Measurements from ENCODE around the gene OR1E2. TPM values are rescaled to one million over a fixed set of nuclear protein-coding genes. Genes with fewer than 3 reads are reported as not detected.
A peak's percentile ranks its signal among the peaks of the same experiment; 100 is the strongest.
"Not testable (repeated sequence)": the region's sequence is repeated elsewhere in the genome, so short reads cannot be mapped to it uniquely, and the experiment has no call there.

The OR1E2 gene
- total RNA-seq, 1 donor from 2014 or later: not detected

DNA sequence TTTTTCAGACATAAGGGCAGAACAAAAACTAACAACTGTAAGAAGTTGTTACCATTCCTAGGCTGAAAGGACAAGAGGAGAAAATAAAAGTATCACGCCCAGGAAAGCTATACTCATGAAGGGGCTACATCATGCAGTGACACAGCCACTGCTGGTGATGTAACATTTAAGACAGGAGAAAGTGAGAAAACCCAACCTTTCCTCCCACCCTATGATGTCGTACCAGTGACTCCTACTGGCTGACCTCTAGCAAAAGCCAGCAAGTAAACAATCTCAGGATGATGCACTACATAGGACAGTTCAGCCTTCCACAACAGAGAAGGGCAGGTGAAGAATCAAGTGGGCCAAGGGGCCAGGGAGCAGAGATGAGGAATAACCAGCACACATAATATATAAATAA lies 14.0 kb upstream of the OR1E2 start:
- Mint-ChIP-seq H3K9me3 (peaks cover 3% of the 10 kb centered on the region), H3K36me3 (ENCODE audit: low read depth) (no peaks in the 10 kb centered on the region), H3K4me3 (no peak overlapping the region), H3K4me1 (no peaks in the 10 kb centered on the region), H3K27ac (ENCODE audit: unreplicated experiment) (no peak overlapping the region), H3K27me3 (ENCODE audit: low read depth) (peaks cover 22% of the 10 kb centered on the region)
- no peak for DNase-seq (ENCODE audit: low read depth, low spot score)
- TF ChIP-seq, protein P1, sequence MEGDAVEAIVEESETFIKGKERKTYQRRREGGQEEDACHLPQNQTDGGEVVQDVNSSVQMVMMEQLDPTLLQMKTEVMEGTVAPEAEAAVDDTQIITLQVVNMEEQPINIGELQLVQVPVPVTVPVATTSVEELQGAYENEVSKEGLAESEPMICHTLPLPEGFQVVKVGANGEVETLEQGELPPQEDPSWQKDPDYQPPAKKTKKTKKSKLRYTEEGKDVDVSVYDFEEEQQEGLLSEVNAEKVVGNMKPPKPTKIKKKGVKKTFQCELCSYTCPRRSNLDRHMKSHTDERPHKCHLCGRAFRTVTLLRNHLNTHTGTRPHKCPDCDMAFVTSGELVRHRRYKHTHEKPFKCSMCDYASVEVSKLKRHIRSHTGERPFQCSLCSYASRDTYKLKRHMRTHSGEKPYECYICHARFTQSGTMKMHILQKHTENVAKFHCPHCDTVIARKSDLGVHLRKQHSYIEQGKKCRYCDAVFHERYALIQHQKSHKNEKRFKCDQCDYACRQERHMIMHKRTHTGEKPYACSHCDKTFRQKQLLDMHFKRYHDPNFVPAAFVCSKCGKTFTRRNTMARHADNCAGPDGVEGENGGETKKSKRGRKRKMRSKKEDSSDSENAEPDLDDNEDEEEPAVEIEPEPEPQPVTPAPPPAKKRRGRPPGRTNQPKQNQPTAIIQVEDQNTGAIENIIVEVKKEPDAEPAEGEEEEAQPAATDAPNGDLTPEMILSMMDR (conservative IDR thresholded peaks at IDR 0.05): no peak

DNA sequence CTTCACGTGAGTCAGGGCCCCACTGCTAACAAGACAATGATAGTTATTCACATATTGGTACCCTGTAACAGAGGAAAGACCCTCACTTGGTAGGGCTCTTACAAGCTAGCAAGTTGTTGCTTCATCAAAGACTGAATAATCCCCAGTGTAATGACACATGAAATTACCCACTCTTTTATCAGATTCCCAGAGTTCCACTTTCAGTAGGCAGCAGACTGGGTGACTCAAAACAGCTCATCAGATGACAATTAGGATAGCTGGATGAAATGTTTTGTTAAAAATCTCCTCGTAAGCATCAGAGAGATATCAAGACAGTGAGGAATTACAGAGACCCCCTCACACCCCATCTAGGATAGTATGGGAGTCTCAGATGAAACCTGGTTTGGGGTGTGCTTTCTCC lies 6.8 kb upstream of the OR1E2 start:
- no peak overlapping the region for H3K27ac Mint-ChIP-seq (ENCODE audit: unreplicated experiment)
- H3K4me3 Mint-ChIP-seq: no peak overlapping the region
- no peaks in the 10 kb centered on the region for H3K36me3 Mint-ChIP-seq (ENCODE audit: low read depth)
- TF ChIP-seq, protein P1 (conservative IDR thresholded peaks at IDR 0.05): no peak
- H3K27me3 Mint-ChIP-seq (ENCODE audit: low read depth): peaks cover 57% of the 10 kb centered on the region
- no peaks in the 10 kb centered on the region for H3K4me1 Mint-ChIP-seq
- H3K9me3 Mint-ChIP-seq: no peaks in the 10 kb centered on the region
- no peak for DNase-seq (ENCODE audit: low read depth, low spot score)

DNA sequence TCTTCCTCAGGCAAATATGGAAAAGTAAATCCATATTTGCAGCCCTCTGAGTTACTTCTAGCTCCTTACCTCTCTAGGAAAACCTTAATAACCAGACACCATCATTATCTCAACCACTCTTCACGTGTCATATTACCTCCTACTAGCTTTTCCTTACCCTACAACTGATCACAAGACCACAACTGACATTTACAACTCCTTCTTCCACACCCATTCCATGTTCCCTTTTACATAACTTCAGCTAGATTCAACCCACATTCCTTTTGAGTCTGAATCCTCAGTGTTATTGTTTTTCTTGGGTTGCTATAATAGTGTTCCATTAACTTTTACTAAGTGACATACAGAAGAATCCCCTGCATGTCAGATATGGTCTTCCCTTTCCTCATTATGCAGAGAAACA lies 4.7 kb upstream of the OR1E2 start:
- no peak overlapping the region for H3K4me3 Mint-ChIP-seq
- TF ChIP-seq, protein P1 (conservative IDR thresholded peaks at IDR 0.05): no peak
- no peaks in the 10 kb centered on the region for H3K4me1 Mint-ChIP-seq
- H3K27ac Mint-ChIP-seq (ENCODE audit: unreplicated experiment): no peak overlapping the region
- H3K9me3 Mint-ChIP-seq: no peaks in the 10 kb centered on the region
- H3K27me3 Mint-ChIP-seq (ENCODE audit: low read depth): peaks cover 55% of the 10 kb centered on the region
- H3K36me3 Mint-ChIP-seq (ENCODE audit: low read depth): no peaks in the 10 kb centered on the region
- no peak for DNase-seq (ENCODE audit: low read depth, low spot score)

DNA sequence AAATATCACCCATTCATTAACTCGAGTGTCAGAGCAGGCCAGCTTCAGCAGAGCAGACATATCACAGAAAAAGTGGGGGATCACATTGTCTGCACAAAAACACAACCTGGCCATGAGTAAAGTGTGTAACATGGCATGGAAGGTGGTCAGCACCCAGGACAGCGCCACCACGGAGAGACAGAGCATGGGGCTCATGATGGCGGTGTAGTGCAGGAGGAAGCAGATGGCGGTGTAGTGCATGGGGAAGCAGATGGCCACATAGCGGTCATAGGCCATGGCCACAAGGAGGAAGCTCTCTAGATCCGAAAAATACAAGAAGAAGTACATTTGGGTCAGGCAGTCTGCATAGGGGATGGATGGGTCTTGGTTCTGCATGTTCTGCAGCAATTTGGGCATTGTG lies 426 bp downstream of the OR1E2 start:
- not testable (repeated sequence) for H3K4me1 Mint-ChIP-seq; H3K36me3 Mint-ChIP-seq (ENCODE audit: low read depth); H3K4me3 Mint-ChIP-seq; H3K27ac Mint-ChIP-seq (ENCODE audit: unreplicated experiment)
- DNase-seq (ENCODE audit: low read depth, low spot score): peak; percentile 6
- Mint-ChIP-seq H3K27me3 (ENCODE audit: low read depth) (peaks cover 33% of the 10 kb centered on the region), H3K9me3 (peaks cover 17% of the 10 kb centered on the region)

DNA sequence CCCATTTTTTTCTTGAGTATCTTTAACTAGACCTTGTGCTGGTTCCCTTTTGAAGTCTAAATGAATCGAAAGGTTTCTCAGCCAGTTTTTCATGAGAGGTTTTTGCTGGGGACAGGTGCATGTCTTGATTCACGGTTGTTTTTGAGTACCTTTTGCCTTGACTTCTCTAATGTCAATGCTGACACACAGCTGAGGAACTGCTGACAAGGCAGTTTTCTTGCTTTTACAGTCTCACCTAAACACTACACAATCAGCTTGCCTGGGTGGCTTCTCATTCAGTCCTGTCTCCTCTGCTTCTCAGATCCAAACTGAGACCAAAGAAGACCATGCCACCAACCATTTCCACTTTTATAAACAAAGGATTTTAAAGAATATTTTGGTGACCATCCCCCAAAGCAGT lies 15.4 kb downstream of the OR1E2 start:
- DNase-seq (ENCODE audit: low read depth, low spot score): no peak
- Mint-ChIP-seq H3K27ac (ENCODE audit: unreplicated experiment) (no peak overlapping the region), H3K4me3 (no peak overlapping the region), H3K27me3 (ENCODE audit: low read depth) (peaks cover 50% of the 10 kb centered on the region), H3K36me3 (ENCODE audit: low read depth) (no peaks in the 10 kb centered on the region), H3K4me1 (no peaks in the 10 kb centered on the region), H3K9me3 (peaks cover 4% of the 10 kb centered on the region)
- TF ChIP-seq, protein P1 (conservative IDR thresholded peaks at IDR 0.05): no peak

DNA sequence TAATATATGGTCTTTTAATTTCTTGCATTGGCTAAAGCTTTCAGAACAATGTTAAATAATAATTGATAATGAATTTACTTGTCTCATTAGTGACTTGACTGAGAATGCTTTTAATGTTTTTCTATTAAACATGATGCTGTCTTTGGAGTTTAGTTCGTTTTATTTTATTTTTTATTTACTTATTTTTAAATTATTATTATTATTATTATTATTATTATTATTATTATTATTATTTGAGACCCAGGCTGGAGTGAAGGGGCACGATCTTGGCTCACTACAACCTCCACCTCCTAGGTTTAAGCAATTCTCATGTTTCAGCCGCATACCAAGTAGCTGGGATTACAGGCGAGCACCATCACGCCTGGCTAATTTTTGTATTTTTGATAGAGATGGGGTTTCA lies 18.0 kb downstream of the OR1E2 start:
- Mint-ChIP-seq H3K4me3 (no peak overlapping the region), H3K9me3 (peaks cover 8% of the 10 kb centered on the region), H3K36me3 (ENCODE audit: low read depth) (peaks cover 3% of the 10 kb centered on the region), H3K4me1 (no peaks in the 10 kb centered on the region), H3K27ac (ENCODE audit: unreplicated experiment) (no peak overlapping the region), H3K27me3 (ENCODE audit: low read depth) (peaks cover 49% of the 10 kb centered on the region)
- no peak for DNase-seq (ENCODE audit: low read depth, low spot score)
- TF ChIP-seq, protein P1 (conservative IDR thresholded peaks at IDR 0.05): no peak

DNA sequence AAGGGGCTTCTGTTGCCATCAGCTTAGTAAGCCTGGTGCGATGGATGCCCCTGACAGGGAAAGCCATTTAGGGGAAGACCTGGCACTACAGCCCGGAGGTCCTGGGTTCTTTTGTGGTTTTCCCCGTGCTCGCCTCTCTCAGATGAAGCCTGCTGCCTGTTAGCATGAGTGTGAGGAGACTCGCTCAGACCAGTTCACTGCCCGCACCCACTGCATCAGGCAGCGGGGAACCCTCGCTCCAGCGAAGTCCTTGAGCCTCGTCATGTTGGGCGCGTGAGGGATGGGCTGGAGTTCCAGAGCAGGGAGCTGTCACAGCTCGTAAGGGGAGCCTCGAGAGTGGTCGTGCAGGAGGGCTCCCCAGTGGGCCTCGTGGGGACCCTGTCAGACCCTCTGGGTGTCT lies 21.4 kb downstream of the OR1E2 start:
- not testable (repeated sequence) for H3K4me3 Mint-ChIP-seq; DNase-seq (ENCODE audit: low read depth, low spot score); H3K27ac Mint-ChIP-seq (ENCODE audit: unreplicated experiment); H3K36me3 Mint-ChIP-seq (ENCODE audit: low read depth); H3K4me1 Mint-ChIP-seq
- H3K27me3 Mint-ChIP-seq (ENCODE audit: low read depth): peaks cover 33% of the 10 kb centered on the region
- H3K9me3 Mint-ChIP-seq: peaks cover 11% of the 10 kb centered on the region

Measured in neural crest cell (in vitro differentiated cells).